GM13977 (cell line): ENCODE results near the gene PREP.

Experiments
- DNase-seq: peaks from one replicate; pipeline ENCODE4 v3.0.0; 2012; ENCODE audit warnings: low spot score
- CTCF ChIP-seq: IDR thresholded peaks from 2 replicates; pipeline ENCODE4 v1.5.1; 2012; ENCODE audit warnings: mild to moderate bottlenecking, control low read depth; ENCODE audit not compliant: insufficient read depth; ENCODE audit errors: extremely low read depth, missing control alignments
- in situ Hi-C: fragments of 300-500 bp; cut with MboI; formaldehyde crosslinking; loops from one replicate; pipeline ENCODE4 v1.12.0; 2022; ENCODE audit warnings: low sequenced_read_pairs, low pct_unique_long_range_greater_than_20kb, mixed read lengths, inconsistent platforms; ENCODE audit not compliant: unreplicated experiment

Gene PREP

GRCh38 chr6:105382958-105383357 is 19.9 kb downstream of the PREP start:
- in situ Hi-C loops: no loop called here
- no peak for TF ChIP-seq CTCF
- DNase-seq: no peak

GRCh38 chr6:105382496-105382895 is 20.4 kb downstream of the PREP start:
- no peak for TF ChIP-seq CTCF
- no peak for DNase-seq
- in situ Hi-C loops: no loop called here

- in situ Hi-C loops: no loop called here
- DNase-seq: no peak
- TF ChIP-seq CTCF: no peak
Measured at GRCh38 chr6:105380634-105381033, 22.2 kb downstream of the PREP start.

GRCh38 chr6:105375797-105376196 is 27.1 kb downstream of the PREP start:
- in situ Hi-C loops: no loop called here
- no peak for DNase-seq
- TF ChIP-seq CTCF: no peak

- DNase-seq: no peak
- TF ChIP-seq CTCF: no peak
- in situ Hi-C loops: no loop called here
Measured at GRCh38 chr6:105374010-105374420, 28.9 kb downstream of the PREP start.

GRCh38 chr6:105373481-105373880 is 29.4 kb downstream of the PREP start:
- in situ Hi-C loops: no loop called here
- TF ChIP-seq CTCF: no peak
- DNase-seq: no peak

GRCh38 chr6:105372849-105373182 is 30.1 kb downstream of the PREP start:
- DNase-seq: no peak
- no peak for TF ChIP-seq CTCF
- in situ Hi-C loops: no loop called here
